Osteoblast (primary cell): ENCODE results near the gene YIF1B. TPM values are rescaled to one million over a fixed set of nuclear protein-coding genes. Genes with fewer than 3 reads are reported as not detected.

Experiments used
- DNase-seq: peaks from one replicate; pipeline ENCODE4 v3.0.0; 2011; ENCODE audit warnings: low spot score, mixed read lengths; ENCODE audit not compliant: insufficient read length; ENCODE audit errors: missing footprints
- H2AFZ ChIP-seq: 2 replicates; pipeline ENCODE4 v1.6.0; 2011; ENCODE audit warnings: mild to moderate bottlenecking, low read length
- H3K27ac ChIP-seq: 2 replicates; pipeline ENCODE4 v1.5.1; 2011; ENCODE audit warnings: mild to moderate bottlenecking, low read depth, low read length, moderate library complexity
- H3K27me3 ChIP-seq: 2 replicates; pipeline ENCODE4 v1.6.0; 2012; ENCODE audit warnings: mild to moderate bottlenecking, control low read depth, inconsistent platforms, low read length, moderate library complexity; ENCODE audit not compliant: insufficient read depth
- H3K36me3 ChIP-seq: 2 replicates; pipeline ENCODE4 v1.5.1; 2011; ENCODE audit warnings: mild to moderate bottlenecking, low read length, control low read depth, moderate library complexity; ENCODE audit not compliant: insufficient read depth
- H3K4me1 ChIP-seq: 2 replicates; pipeline ENCODE4 v1.5.1; 2011; ENCODE audit warnings: mild to moderate bottlenecking, low read length, control low read depth, moderate library complexity; ENCODE audit not compliant: insufficient read depth
- H3K4me2 ChIP-seq: 2 replicates; pipeline ENCODE4 v1.6.0; 2011; ENCODE audit warnings: mild to moderate bottlenecking, low read length; ENCODE audit not compliant: insufficient read depth
- H3K4me3 ChIP-seq: fragments of 200-600 bp; sonication (generic); 3 replicates; pipeline ENCODE4 v1.5.1; 2012; ENCODE audit warnings: mild to moderate bottlenecking, low read length, inconsistent platforms; ENCODE audit not compliant: insufficient read depth
- H3K79me2 ChIP-seq: 2 replicates; pipeline ENCODE4 v1.6.0; 2012; ENCODE audit warnings: mild to moderate bottlenecking, low read length, control low read depth, inconsistent platforms; ENCODE audit not compliant: insufficient read depth
- H3K9me3 ChIP-seq: 2 replicates; pipeline ENCODE4 v1.5.1; 2011; ENCODE audit warnings: low read depth, low read length, control low read depth
- H4K20me1 ChIP-seq: 2 replicates; pipeline ENCODE4 v1.6.0; 2012; ENCODE audit warnings: mild to moderate bottlenecking, low read length, control low read depth; ENCODE audit not compliant: insufficient read depth
- total RNA-seq: library from RNA; depleted of rRNA; stranded (reverse); fragments of >200 nt; gene quantifications from 2 replicates; pipeline ENCODE4 v1.2.3, GENCODE V29; 2012
- TF ChIP-seq, protein P1 (sequence below): IDR thresholded peaks from 2 replicates; pipeline ENCODE4 v1.5.1; 2011; ENCODE audit warnings: mild to moderate bottlenecking, low read depth, low read length, moderate library complexity; ENCODE audit errors: extremely low read depth

Gene YIF1B
- total RNA-seq, 1 donor = 55.0 TPM

DNA sequence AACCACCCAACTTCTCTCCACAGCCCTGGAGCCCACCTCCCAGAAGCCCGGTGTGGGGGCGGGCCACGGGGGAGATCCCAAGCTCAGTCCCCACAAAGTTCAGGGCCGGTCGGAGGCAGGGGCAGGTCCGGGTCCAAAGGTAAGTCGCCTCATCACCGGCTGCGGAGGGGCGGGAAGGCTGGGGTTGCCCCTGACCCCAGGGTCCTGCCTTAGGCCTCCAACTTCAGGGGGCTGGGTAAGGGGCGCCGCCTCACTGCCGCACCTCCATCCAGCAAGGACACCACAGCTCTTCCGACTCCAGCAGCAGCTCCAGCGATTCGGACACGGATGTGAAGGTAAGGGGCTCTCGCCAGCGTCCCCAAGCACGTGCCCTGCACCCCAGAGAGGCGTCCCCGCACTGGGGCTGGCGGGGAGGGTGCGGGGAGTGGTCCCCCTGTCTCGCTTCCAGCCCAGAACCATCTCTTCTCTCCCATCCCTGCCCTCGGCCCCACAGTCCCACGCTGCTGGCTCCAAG is 11.3 kb downstream of the YIF1B start:
- H2AFZ ChIP-seq = no peak overlapping the region
- no peaks in the 10 kb centered on the region for H3K27me3 ChIP-seq
- DNase-seq = no peak
- H3K27ac ChIP-seq = no peak overlapping the region
- H3K4me1 ChIP-seq = peaks cover 9% of the 10 kb centered on the region
- H3K36me3 ChIP-seq = peaks cover 12% of the 10 kb centered on the region
- H3K4me3 ChIP-seq = no peak overlapping the region
- H3K79me2 ChIP-seq = no peaks in the 10 kb centered on the region
- H3K4me2 ChIP-seq = no peak overlapping the region
- TF ChIP-seq, protein P1, sequence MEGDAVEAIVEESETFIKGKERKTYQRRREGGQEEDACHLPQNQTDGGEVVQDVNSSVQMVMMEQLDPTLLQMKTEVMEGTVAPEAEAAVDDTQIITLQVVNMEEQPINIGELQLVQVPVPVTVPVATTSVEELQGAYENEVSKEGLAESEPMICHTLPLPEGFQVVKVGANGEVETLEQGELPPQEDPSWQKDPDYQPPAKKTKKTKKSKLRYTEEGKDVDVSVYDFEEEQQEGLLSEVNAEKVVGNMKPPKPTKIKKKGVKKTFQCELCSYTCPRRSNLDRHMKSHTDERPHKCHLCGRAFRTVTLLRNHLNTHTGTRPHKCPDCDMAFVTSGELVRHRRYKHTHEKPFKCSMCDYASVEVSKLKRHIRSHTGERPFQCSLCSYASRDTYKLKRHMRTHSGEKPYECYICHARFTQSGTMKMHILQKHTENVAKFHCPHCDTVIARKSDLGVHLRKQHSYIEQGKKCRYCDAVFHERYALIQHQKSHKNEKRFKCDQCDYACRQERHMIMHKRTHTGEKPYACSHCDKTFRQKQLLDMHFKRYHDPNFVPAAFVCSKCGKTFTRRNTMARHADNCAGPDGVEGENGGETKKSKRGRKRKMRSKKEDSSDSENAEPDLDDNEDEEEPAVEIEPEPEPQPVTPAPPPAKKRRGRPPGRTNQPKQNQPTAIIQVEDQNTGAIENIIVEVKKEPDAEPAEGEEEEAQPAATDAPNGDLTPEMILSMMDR = no peak
- H4K20me1 ChIP-seq = peaks cover 2% of the 10 kb centered on the region
- H3K9me3 ChIP-seq = no peaks in the 10 kb centered on the region

DNA sequence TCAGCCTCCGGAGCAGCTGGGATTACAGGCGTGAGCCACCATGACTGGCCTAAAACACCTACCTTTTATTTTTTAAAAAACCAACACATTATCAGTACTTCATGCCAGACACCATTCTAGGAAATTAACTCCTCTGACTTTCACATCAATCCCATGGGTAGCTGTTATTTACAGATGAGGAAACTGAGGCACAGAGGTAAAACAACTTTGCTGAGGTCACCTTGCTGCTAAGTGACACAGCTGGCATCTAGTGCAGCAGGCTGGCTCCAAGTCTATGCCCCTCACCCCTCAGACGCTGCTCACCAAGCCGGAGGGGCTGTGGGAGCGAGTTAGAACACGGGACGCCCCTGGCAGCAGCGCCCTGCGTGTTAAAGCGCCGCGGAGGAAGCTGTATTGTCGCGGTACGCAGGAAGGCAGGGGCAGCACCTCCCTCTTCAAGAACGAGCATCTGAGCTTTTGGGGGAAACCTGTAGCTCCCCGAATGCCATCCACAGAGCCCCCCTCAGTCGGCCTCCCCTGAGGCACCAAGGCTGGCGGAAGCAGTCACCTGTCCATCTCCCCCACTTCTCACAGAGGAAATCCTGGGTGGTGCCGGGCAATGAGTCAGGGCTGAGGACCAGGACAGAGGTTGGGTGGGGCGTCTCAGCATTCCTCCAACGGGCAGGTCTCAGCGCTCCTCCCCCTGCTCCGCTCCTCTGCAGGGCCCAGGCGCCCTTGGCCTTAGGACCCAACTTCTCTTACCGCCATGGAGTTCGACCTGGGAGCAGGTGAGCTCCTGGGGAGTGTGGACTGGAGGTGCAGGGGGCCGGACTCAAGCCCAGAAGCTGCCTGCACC is 12.0 kb downstream of the YIF1B start, which contains the start of gene C19orf33:
Gene C19orf33 (plus strand): TSS at position 735 of the 835 bp plus-strand sequence. CDS start 11 bp downstream, at position 746.
- Histone ChIP-seq H3K4me3 (no peak within 1 kb of the TSS), H3K36me3 (peaks cover 12% of the 10 kb centered on the region), H3K9me3 (no peaks in the 10 kb centered on the region), H3K27ac (no peak within 1 kb of the TSS), H3K4me1 (peaks cover 15% of the 10 kb centered on the region), H4K20me1 (peaks cover 2% of the 10 kb centered on the region), H3K4me2 (no peak within 1 kb of the TSS), H3K27me3 (no peaks in the 10 kb centered on the region), H3K79me2 (no peaks in the 10 kb centered on the region), H2AFZ (no peak within 1 kb of the TSS)
- no peak for DNase-seq
- TF ChIP-seq, protein P1 = no peak

DNA sequence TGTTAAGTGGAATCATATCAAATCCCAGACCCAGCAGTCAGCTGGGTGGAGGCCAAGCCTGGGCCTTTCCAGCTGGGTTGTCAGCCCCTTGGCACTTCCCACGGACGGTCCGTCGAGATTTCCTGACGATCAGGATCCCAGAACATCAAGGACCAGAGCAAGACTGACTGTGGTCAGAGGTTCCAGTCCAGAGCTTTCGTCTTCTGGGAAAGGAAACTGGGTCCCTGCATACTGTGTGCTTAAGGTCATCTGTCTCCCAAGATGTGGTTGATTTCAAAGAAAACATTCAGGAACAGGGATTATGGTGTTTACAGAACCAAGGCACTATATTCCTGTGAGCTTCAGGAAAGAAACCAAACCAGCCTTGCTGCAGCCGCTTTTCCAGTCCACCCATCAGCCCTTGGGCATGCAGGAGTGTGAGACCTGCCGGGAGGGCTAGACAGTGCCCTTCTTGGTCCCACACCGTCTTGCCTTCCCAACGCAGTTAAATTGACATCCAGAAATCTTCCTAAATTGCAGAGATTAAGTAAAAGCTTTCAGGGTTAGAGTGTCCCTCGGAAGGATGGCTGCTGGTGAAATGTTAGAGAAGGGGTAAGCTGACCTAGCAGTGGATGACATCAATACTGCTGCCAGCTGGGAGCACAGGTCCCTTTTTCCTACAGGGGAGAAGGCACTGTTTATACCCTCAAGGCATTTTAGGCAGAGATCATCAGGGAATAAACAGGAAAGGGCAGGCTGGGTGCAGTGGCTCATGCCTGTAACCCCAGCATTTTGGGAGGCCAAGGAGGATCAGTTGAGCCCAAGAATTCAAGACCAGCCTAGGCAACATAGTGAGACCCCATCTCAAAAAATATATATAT is 16.7 kb downstream of the YIF1B start:
- H4K20me1 ChIP-seq = no peaks in the 10 kb centered on the region
- H2AFZ ChIP-seq = peak overlapping the region; percentile 56
- H3K27ac ChIP-seq = peak overlapping the region; percentile 31
- peaks cover 18% of the 10 kb centered on the region for H3K4me1 ChIP-seq
- no peaks in the 10 kb centered on the region for H3K27me3 ChIP-seq
- H3K36me3 ChIP-seq = no peaks in the 10 kb centered on the region
- H3K9me3 ChIP-seq = no peaks in the 10 kb centered on the region
- TF ChIP-seq, protein P1 = no peak
- peak; percentile 89 for DNase-seq
- H3K4me3 ChIP-seq = no peak overlapping the region
- peak overlapping the region; percentile 0 for H3K4me2 ChIP-seq
- H3K79me2 ChIP-seq = no peaks in the 10 kb centered on the region
